ENCODE measurements around the gene PROZ. TPM values are rescaled to one million over a fixed set of nuclear protein-coding genes. Genes with fewer than 3 reads are reported as not detected.

PROZ gene
- total and polyA plus RNA-seq, 9 of the 15 experiments (the other 6 are each of a cell fraction or from before 2014, with no cell fraction given): not detected

- Histone ChIP-seq H3K9me1 (ENCODE audit: control insufficient read depth, insufficient read depth, low read length) (no peaks in the 10 kb centered on the region), H3K4me1 (replicated peaks in 1 of 2; ENCODE audit: control insufficient read depth in 2 of 2, insufficient read depth in 2 of 2, low read length in 2 of 2) (peaks cover 19 to 25% of the 10 kb centered on the region in 2 experiments; a peak in 4 of 5 replicates), H3K79me2 (ENCODE audit: control insufficient read depth, insufficient read depth, low read length) (no peaks in the 10 kb centered on the region), H3K36me3 (ENCODE audit: control insufficient read depth, insufficient read depth, low read length) (no peaks in the 10 kb centered on the region), H3K27me3 (ENCODE audit: control insufficient read depth in 2 of 2, insufficient read depth in 2 of 2, low read length in 2 of 2) (peaks cover 0 to 9% of the 10 kb centered on the region in 2 experiments; a peak in 2 of 5 replicates), H3K9ac (ENCODE audit: insufficient read depth in 1 of 2, low read depth in 2 of 2, low read length in 2 of 2) (peak overlapping the region; percentile 74 to 92), H3K9me3 (replicated peaks; ENCODE audit: control insufficient read depth, insufficient read depth, low read depth, low read length) (no peaks in the 10 kb centered on the region; the same call in 1 of the 2 replicates), H3K27ac (ENCODE audit: extremely low read depth, low read depth, low read length) (peak overlapping the region; percentile 81), H3K4me2 (ENCODE audit: insufficient read depth, low read length) (peak overlapping the region; percentile 71), H3K4me3 (peak overlapping the region; percentile 17; the same call in 1 of the 2 replicates), H4K20me1 (replicated peaks; ENCODE audit: control insufficient read depth, insufficient read depth, low read length) (no peaks in the 10 kb centered on the region), H2AFZ (ENCODE audit: low read depth, low read length) (peak overlapping the region; percentile 66)
- BruUV-seq (replicated peaks): TSS peak; percentile 99
- intact Hi-C loops (cut with micrococcal nuclease) (no loop called here), in situ Hi-C loops (cut with MboI) (no loop called here)
- DNase-seq (ENCODE audit: extremely low read depth in 1 of 4, low spot score in 3 of 4) (peak; percentile 28 to 44 (median 34)), FAIRE-seq (no peak), ATAC-seq (peak; percentile 64)
- CTCF ChIA-PET (ENCODE audit: low intra/inter-chr PET ratio): no interaction called here
- POLR2A ChIA-PET: no interaction called here
- WGBS (ENCODE audit: insufficient coverage, low coverage, missing lambda C conversion rate): 32% methylated on average over 16 of the region's 60 CpGs
- TF ChIP-seq EP400 (IDR thresholded peaks at IDR 0.05) (no peak), CHCHD3 (CRISPR knock-in tag; IDR thresholded peaks at IDR 0.05) (no peak), HINFP (tag; conservative IDR thresholded peaks at IDR 0.05; ENCODE audit: low read depth) (no peak), CGGBP1 (CRISPR knock-in tag; IDR thresholded peaks at IDR 0.05) (no peak), ZNF12 (CRISPR knock-in tag; IDR thresholded peaks at IDR 0.05) (no peak), FOXK2 (conservative IDR thresholded peaks at IDR 0.05 in 1 of 2, IDR thresholded peaks at IDR 0.05 in 1 of 2; ENCODE audit: low read depth in 2 of 2) (peak; percentile 13 to 54; a peak in 2 of 4 replicates), POLR3A (IDR thresholded peaks at IDR 0.05; ENCODE audit: borderline replicate concordance, extremely low read depth, insufficient read depth, insufficient read length) (no peak), ZNF780A (CRISPR knock-in tag; IDR thresholded peaks at IDR 0.05) (no peak), SREBF1 (IDR thresholded peaks at IDR 0.05; ENCODE audit: borderline replicate concordance, low read depth, low read length) (no peak), CBFA2T3 (IDR thresholded peaks at IDR 0.05) (no peak), LARP7 (IDR thresholded peaks at IDR 0.05) (no peak)
- TF ChIP-seq, protein P1, sequence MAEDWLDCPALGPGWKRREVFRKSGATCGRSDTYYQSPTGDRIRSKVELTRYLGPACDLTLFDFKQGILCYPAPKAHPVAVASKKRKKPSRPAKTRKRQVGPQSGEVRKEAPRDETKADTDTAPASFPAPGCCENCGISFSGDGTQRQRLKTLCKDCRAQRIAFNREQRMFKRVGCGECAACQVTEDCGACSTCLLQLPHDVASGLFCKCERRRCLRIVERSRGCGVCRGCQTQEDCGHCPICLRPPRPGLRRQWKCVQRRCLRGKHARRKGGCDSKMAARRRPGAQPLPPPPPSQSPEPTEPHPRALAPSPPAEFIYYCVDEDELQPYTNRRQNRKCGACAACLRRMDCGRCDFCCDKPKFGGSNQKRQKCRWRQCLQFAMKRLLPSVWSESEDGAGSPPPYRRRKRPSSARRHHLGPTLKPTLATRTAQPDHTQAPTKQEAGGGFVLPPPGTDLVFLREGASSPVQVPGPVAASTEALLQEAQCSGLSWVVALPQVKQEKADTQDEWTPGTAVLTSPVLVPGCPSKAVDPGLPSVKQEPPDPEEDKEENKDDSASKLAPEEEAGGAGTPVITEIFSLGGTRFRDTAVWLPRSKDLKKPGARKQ (CRISPR knock-in tag; IDR thresholded peaks at IDR 0.05): no peak
These were observed 5.3 kb upstream of the PROZ start for GRCh38 chr13:113152984-113153809.

Data from K562 (cell line).